DND-41 (cell line): ENCODE data around the gene ZNF213.

Experiments
- ATAC-seq: fragments of 200-7000 bp; cut with Tn5 transposase; 3 replicates; pipeline ENCODE4 v1.9.1; 2021; ENCODE audit warnings: low read depth; ENCODE audit not compliant: insufficient read depth
- DNase-seq: peaks from one replicate; pipeline ENCODE4 v3.0.0-alpha.2; 2020
- H2AFZ ChIP-seq: 2 replicates; pipeline ENCODE4 v1.6.0; 2012; ENCODE audit warnings: low read depth, low read length
- H3K27ac ChIP-seq: 2 replicates; pipeline ENCODE4 v1.5.1; 2012; ENCODE audit warnings: low read length, inconsistent platforms
- H3K27me3 ChIP-seq: fragments of 200-600 bp; sonication (generic); 2 replicates; pipeline ENCODE4 v1.6.0; 2012; ENCODE audit warnings: low read length, mild to moderate bottlenecking, inconsistent platforms; ENCODE audit not compliant: insufficient read depth, poor library complexity
- H3K36me3 ChIP-seq: 2 replicates; pipeline ENCODE4 v1.5.1; 2012; ENCODE audit warnings: low read length, inconsistent platforms; ENCODE audit not compliant: insufficient read depth
- H3K4me1 ChIP-seq: 2 replicates; pipeline ENCODE4 v1.5.1; 2012; ENCODE audit warnings: mild to moderate bottlenecking, low read length; ENCODE audit not compliant: insufficient read depth
- H3K4me2 ChIP-seq: 2 replicates; pipeline ENCODE4 v1.6.0; 2012; ENCODE audit warnings: mild to moderate bottlenecking, moderate library complexity, low read length, inconsistent platforms; ENCODE audit not compliant: insufficient read depth
- H3K4me3 ChIP-seq, 2 experiments: fragments of 200-600 bp in 1 of 2; shearing (Covaris generic) in 1 of 2; 2 replicates each; pipeline ENCODE4 v1.5.1; 2012 to 2016; ENCODE audit warnings: inconsistent platforms in 2 of 2, low read length in 2 of 2, mild to moderate bottlenecking in 2 of 2, low read depth in 1 of 2, moderate library complexity in 1 of 2
- H3K79me2 ChIP-seq: 2 replicates; pipeline ENCODE4 v1.6.0; 2012; ENCODE audit warnings: low read length, inconsistent platforms; ENCODE audit not compliant: insufficient read depth
- H3K9ac ChIP-seq: 2 replicates; pipeline ENCODE4 v1.6.0; 2012; ENCODE audit warnings: low read depth, mild to moderate bottlenecking, inconsistent platforms, low read length, moderate library complexity
- H3K9me3 ChIP-seq: 2 replicates; pipeline ENCODE4 v1.5.1; 2012; ENCODE audit warnings: low read length, moderate library complexity, mild to moderate bottlenecking, inconsistent platforms; ENCODE audit not compliant: insufficient read depth, severe bottlenecking
- H4K20me1 ChIP-seq: 2 replicates; pipeline ENCODE4 v1.6.0; 2012; ENCODE audit warnings: low read length; ENCODE audit not compliant: insufficient read depth
- CTCF ChIP-seq: IDR thresholded peaks from 2 replicates; pipeline ENCODE4 v1.5.1; 2012; ENCODE audit warnings: borderline replicate concordance, low read length, moderate library complexity, mild to moderate bottlenecking; ENCODE audit not compliant: poor library complexity, severe bottlenecking; ENCODE audit errors: extremely low read depth
- EZH2 ChIP-seq: IDR thresholded peaks from 3 replicates; pipeline ENCODE4 v1.6.1; 2012; ENCODE audit warnings: borderline replicate concordance, low read depth, mild to moderate bottlenecking, moderate library complexity, low read length, inconsistent platforms; ENCODE audit not compliant: severe bottlenecking

Gene ZNF213

GRCh38 chr16:3144321-3144983 is 9.6 kb downstream of the ZNF213 start:
- DNase-seq = no peak
- Histone ChIP-seq H3K9me3 (no peaks in the 10 kb centered on the region), H3K27me3 (no peaks in the 10 kb centered on the region), H3K4me1 (peaks cover 2% of the 10 kb centered on the region), H3K9ac (no peak overlapping the region), H4K20me1 (0 out of 2 replicates have a peak, but pooled peaks cover 2% of the 10 kb centered on the region), H3K4me3 (no peak overlapping the region), H3K4me2 (no peak overlapping the region), H3K79me2 (no peaks in the 10 kb centered on the region), H3K27ac (no peak overlapping the region), H2AFZ (no peak overlapping the region), H3K36me3 (peaks cover 28% of the 10 kb centered on the region)
- TF ChIP-seq CTCF = no peak
- no peak for TF ChIP-seq EZH2
- no peak for ATAC-seq

DNA sequence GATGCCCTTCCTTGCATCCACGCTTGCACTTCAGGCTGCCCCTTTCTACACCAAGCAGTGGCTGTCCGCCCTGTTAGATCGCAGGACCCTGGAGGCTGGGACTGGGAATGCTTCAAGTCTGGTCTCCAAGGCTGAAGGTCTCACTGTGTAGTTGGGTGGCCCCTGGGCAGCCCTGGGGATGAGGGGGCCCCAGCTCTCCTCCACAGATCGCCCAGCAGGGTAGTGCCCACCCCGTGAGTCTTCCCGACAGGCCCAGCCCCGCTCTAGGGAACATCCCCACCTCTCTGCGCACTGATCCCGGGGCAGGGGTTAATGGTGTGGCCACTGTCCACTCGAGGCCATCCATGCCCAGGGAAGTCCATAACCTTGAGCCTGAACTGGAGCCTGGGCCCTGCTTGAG is 10.3 kb downstream of the ZNF213 start:
- ATAC-seq (no peak), DNase-seq (no peak)
- H3K9ac ChIP-seq = no peak overlapping the region

DNA sequence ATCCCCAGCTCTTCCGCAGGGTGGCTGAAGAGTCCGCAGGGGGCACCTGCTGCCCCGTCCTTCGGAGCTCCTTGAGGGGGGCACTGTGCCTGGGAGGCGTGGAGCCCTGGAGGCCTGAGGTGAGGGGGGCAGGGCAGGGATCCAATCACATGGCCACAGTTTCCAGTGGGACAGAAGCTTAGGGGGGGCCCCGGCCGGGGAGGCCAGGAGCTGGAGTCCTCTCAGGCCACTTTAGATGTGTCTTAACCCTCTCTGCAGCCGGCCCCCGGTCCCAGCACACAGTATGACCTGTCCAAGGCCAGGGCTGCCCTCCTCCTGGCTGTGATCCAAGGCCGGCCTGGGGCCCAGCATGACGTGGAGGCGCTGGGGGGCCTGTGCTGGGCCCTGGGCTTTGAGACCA is 10.8 kb downstream of the ZNF213 start:
- no peak for ATAC-seq
- Histone ChIP-seq H4K20me1 (0 out of 2 replicates have a peak, but pooled peaks cover 2% of the 10 kb centered on the region), H3K27ac (no peak overlapping the region), H2AFZ (no peak overlapping the region), H3K9me3 (no peaks in the 10 kb centered on the region), H3K4me1 (peaks cover 11% of the 10 kb centered on the region), H3K4me3 (no peak overlapping the region), H3K79me2 (no peaks in the 10 kb centered on the region), H3K36me3 (peaks cover 22% of the 10 kb centered on the region), H3K27me3 (no peaks in the 10 kb centered on the region), H3K9ac (no peak overlapping the region), H3K4me2 (no peak overlapping the region)
- no peak for DNase-seq
- TF ChIP-seq EZH2 = no peak
- no peak for TF ChIP-seq CTCF

More for the DNA sequence above, 10.3 kb downstream of the ZNF213 start:
- H3K79me2 ChIP-seq = no peaks in the 10 kb centered on the region
- H3K9me3 ChIP-seq = no peaks in the 10 kb centered on the region
- H4K20me1 ChIP-seq = 0 out of 2 replicates have a peak, but pooled peaks cover 2% of the 10 kb centered on the region
- TF ChIP-seq CTCF = no peak
- TF ChIP-seq EZH2 = no peak
- no peaks in the 10 kb centered on the region for H3K27me3 ChIP-seq
- H3K27ac ChIP-seq = no peak overlapping the region
- H3K4me1 ChIP-seq = peaks cover 9% of the 10 kb centered on the region
- H3K4me3 ChIP-seq = no peak overlapping the region
- peaks cover 27% of the 10 kb centered on the region for H3K36me3 ChIP-seq
- no peak overlapping the region for H3K4me2 ChIP-seq
- H2AFZ ChIP-seq = no peak overlapping the region
